ENCODE data around the gene CDC27. TPM values are rescaled to one million over a fixed set of nuclear protein-coding genes. Genes with fewer than 3 reads are reported as not detected.
"Not testable (repeated sequence)": the region's sequence is repeated elsewhere in the genome, so short reads cannot be mapped to it uniquely, and the experiment has no call there.

The CDC27 gene
- total RNA-seq, 2 experiments from 2014 or later: 74.3 to 164 TPM

- H3K79me2 ChIP-seq (ENCODE audit: insufficient read depth, low read depth, low read length): peaks cover 84% of the 10 kb centered on the region
- peaks cover 97% of the 10 kb centered on the region for H3K36me3 ChIP-seq (ENCODE audit: insufficient read depth, low read length)
- TF ChIP-seq EZH2phosphoT487 (IDR thresholded peaks at IDR 0.05; ENCODE audit: borderline replicate concordance, low read depth, low read length) (no peak), CTCF (conservative IDR thresholded peaks at IDR 0.05; ENCODE audit: low read length) (no peak)
Observed at GRCh38 chr17:47170710-47171109, 18.4 kb downstream of the CDC27 start.

GRCh38 chr17:47168896-47169295 lies 20.2 kb downstream of the CDC27 start:
- Histone ChIP-seq H3K79me2 (ENCODE audit: insufficient read depth, low read depth, low read length) (peaks cover 83% of the 10 kb centered on the region), H3K36me3 (ENCODE audit: insufficient read depth, low read length) (peaks cover 97% of the 10 kb centered on the region), H4K20me1 (ENCODE audit: insufficient read depth, low read length) (peaks cover 17% of the 10 kb centered on the region; the same call in 1 of the 2 replicates)
- DNase-seq (ENCODE audit: low spot score); H3K4me2 ChIP-seq (ENCODE audit: low read length); H2AFZ ChIP-seq (ENCODE audit: low read length); H3K9me2 ChIP-seq (ENCODE audit: insufficient read depth, low read length); BruUV-seq (replicated peaks); H3K9me3 ChIP-seq (ENCODE audit: low read length); H3K4me3 ChIP-seq (ENCODE audit: low read depth, low read length, poor library complexity, severe bottlenecking); H3K4me1 ChIP-seq (ENCODE audit: insufficient read depth, low read length, poor library complexity, severe bottlenecking); H3K27ac ChIP-seq (ENCODE audit: low read depth, low read length, poor library complexity, severe bottlenecking); intact Hi-C loops (cut with micrococcal nuclease; ENCODE audit: unreplicated experiment); CTCF ChIA-PET (ENCODE audit: unreplicated experiment): not testable (repeated sequence)
- POLR2A ChIA-PET: interaction anchor here (0.7 kb wide), 2 partner anchors 12 to 14 kb away, joined by 4 read pairs; no protein-coding TSS in a partner anchor

More at GRCh38 chr17:47170710-47171109, 18.4 kb downstream of the CDC27 start:
- Histone ChIP-seq H3K4me2 (ENCODE audit: low read length) (no peak overlapping the region), H3K9me2 (ENCODE audit: insufficient read depth, low read length) (no peaks in the 10 kb centered on the region), H3K4me1 (ENCODE audit: insufficient read depth, low read length, poor library complexity, severe bottlenecking) (peaks cover 4% of the 10 kb centered on the region), H3K27ac (ENCODE audit: low read depth, low read length, poor library complexity, severe bottlenecking) (no peak overlapping the region), H3K4me3 (ENCODE audit: low read depth, low read length, poor library complexity, severe bottlenecking) (no peak overlapping the region), H2AFZ (ENCODE audit: low read length) (no peak overlapping the region), H4K20me1 (ENCODE audit: insufficient read depth, low read length) (peaks cover 17% of the 10 kb centered on the region; the same call in 1 of the 2 replicates), H3K9me3 (ENCODE audit: low read length) (no peaks in the 10 kb centered on the region)
- no peak for DNase-seq (ENCODE audit: low spot score)
- ChIA-PET POLR2A (no interaction called here), CTCF (ENCODE audit: unreplicated experiment) (no interaction called here)
- intact Hi-C loops (cut with micrococcal nuclease; ENCODE audit: unreplicated experiment): no loop called here
- no TSS peak for BruUV-seq (replicated peaks)

- H3K4me3 ChIP-seq (ENCODE audit: low read depth, low read length, poor library complexity, severe bottlenecking); CTCF ChIA-PET (ENCODE audit: unreplicated experiment); H3K9me3 ChIP-seq (ENCODE audit: low read length); DNase-seq (ENCODE audit: low spot score); intact Hi-C loops (cut with micrococcal nuclease; ENCODE audit: unreplicated experiment); H3K9me2 ChIP-seq (ENCODE audit: insufficient read depth, low read length); H2AFZ ChIP-seq (ENCODE audit: low read length); H3K27ac ChIP-seq (ENCODE audit: low read depth, low read length, poor library complexity, severe bottlenecking); BruUV-seq (replicated peaks); H3K4me2 ChIP-seq (ENCODE audit: low read length): not testable (repeated sequence)
- Histone ChIP-seq H4K20me1 (ENCODE audit: insufficient read depth, low read length) (peaks cover 17% of the 10 kb centered on the region; the same call in 1 of the 2 replicates), H3K4me1 (ENCODE audit: insufficient read depth, low read length, poor library complexity, severe bottlenecking) (peaks cover 23% of the 10 kb centered on the region), H3K36me3 (ENCODE audit: insufficient read depth, low read length) (peaks cover 98% of the 10 kb centered on the region), H3K79me2 (ENCODE audit: insufficient read depth, low read depth, low read length) (peaks cover 82% of the 10 kb centered on the region)
- POLR2A ChIA-PET: interaction anchor here (0.6 kb wide), 1 partner anchor 17 kb away, joined by 3 read pairs; no protein-coding TSS in a partner anchor
Observed at GRCh38 chr17:47166854-47167253, 22.2 kb downstream of the CDC27 start.

GRCh38 chr17:47165137-47165536 lies 24.0 kb downstream of the CDC27 start:
- Histone ChIP-seq H3K9me2 (ENCODE audit: insufficient read depth, low read length) (no peaks in the 10 kb centered on the region), H3K4me1 (ENCODE audit: insufficient read depth, low read length, poor library complexity, severe bottlenecking) (peaks cover 20% of the 10 kb centered on the region), H3K4me3 (ENCODE audit: low read depth, low read length, poor library complexity, severe bottlenecking) (no peak overlapping the region), H3K36me3 (ENCODE audit: insufficient read depth, low read length) (peaks cover 98% of the 10 kb centered on the region), H3K9me3 (ENCODE audit: low read length) (no peaks in the 10 kb centered on the region), H3K4me2 (ENCODE audit: low read length) (no peak overlapping the region), H2AFZ (ENCODE audit: low read length) (no peak overlapping the region), H4K20me1 (ENCODE audit: insufficient read depth, low read length) (peaks cover 5% of the 10 kb centered on the region; the same call in 1 of the 2 replicates), H3K79me2 (ENCODE audit: insufficient read depth, low read depth, low read length) (peaks cover 65% of the 10 kb centered on the region; the same call in 1 of the 2 replicates), H3K27ac (ENCODE audit: low read depth, low read length, poor library complexity, severe bottlenecking) (no peak overlapping the region)
- CTCF ChIA-PET (ENCODE audit: unreplicated experiment): no interaction called here
- TF ChIP-seq EZH2phosphoT487 (IDR thresholded peaks at IDR 0.05; ENCODE audit: borderline replicate concordance, low read depth, low read length): no peak
- TF ChIP-seq CTCF (conservative IDR thresholded peaks at IDR 0.05; ENCODE audit: low read length): no peak
- POLR2A ChIA-PET: interaction anchor here (0.6 kb wide), 1 partner anchor 1883 kb away, joined by 3 read pairs; no protein-coding TSS in a partner anchor
- BruUV-seq (replicated peaks): no TSS peak
- intact Hi-C loops (cut with micrococcal nuclease; ENCODE audit: unreplicated experiment): no loop called here
- no peak for DNase-seq (ENCODE audit: low spot score)

Data from OCI-LY7 (cell line).